ENCODE data around the gene DCUN1D1. TPM values are rescaled to one million over a fixed set of nuclear protein-coding genes. Genes with fewer than 3 reads are reported as not detected.

The DCUN1D1 gene
- total and polyA plus RNA-seq, 8 donors, result 7.0 to 56.4 (median 14.5) TPM

GRCh38 chr3:182904164-182904563 is 76.2 kb downstream of the DCUN1D1 start:
- intact Hi-C loops (cut with DNase I; ENCODE audit: low total_unique reads), result no loop called here
- Histone ChIP-seq H3K4me3 (no peak overlapping the region), H3K36me3 (peaks cover 22 to 86% (median 69%) of the 10 kb centered on the region in 4 donors), H3K9me3 (no peaks in the 10 kb centered on the region), H3K4me1 (no peaks in the 10 kb centered on the region), H3K27ac (no peak overlapping the region), H3K27me3 (no peaks in the 10 kb centered on the region)
- TF ChIP-seq EP300 (IDR thresholded peaks at IDR 0.05) (no peak), POLR2AphosphoS5 (IDR thresholded peaks at IDR 0.05) (no peak), CTCF (IDR thresholded peaks at IDR 0.05) (no peak), POLR2A (IDR thresholded peaks at IDR 0.05) (no peak)
- DNase-seq, result no peak
- 93 to 98% (median 95%) methylated on average over 3 of the region's 3 CpGs for WGBS, 5 donors

GRCh38 chr3:182902236-182902635 is 78.1 kb downstream of the DCUN1D1 start:
- DNase-seq, result no peak

GRCh38 chr3:182896553-182896952 is 83.8 kb downstream of the DCUN1D1 start:
- no peaks in the 10 kb centered on the region for H3K27me3 ChIP-seq
- no peaks in the 10 kb centered on the region for H3K9me3 ChIP-seq
- no peak for TF ChIP-seq EP300 (IDR thresholded peaks at IDR 0.05)
- no peak for TF ChIP-seq CTCF (IDR thresholded peaks at IDR 0.05)
- TF ChIP-seq POLR2A (IDR thresholded peaks at IDR 0.05), result no peak
- TF ChIP-seq POLR2AphosphoS5 (IDR thresholded peaks at IDR 0.05), result no peak
- intact Hi-C loops (cut with DNase I; ENCODE audit: low total_unique reads), result no loop called here
- H3K27ac ChIP-seq, result no peak overlapping the region
- peaks cover 8 to 88% (median 85%) of the 10 kb centered on the region in 4 donors for H3K36me3 ChIP-seq
- peaks cover 0 to 7% (median 0%) of the 10 kb centered on the region in 4 donors for H3K4me1 ChIP-seq
- no peak for DNase-seq
- no peak overlapping the region for H3K4me3 ChIP-seq
- WGBS, 5 donors, result 85 to 94% (median 89%) methylated on average over 2 of the region's 2 CpGs

More at GRCh38 chr3:182902236-182902635, 78.1 kb downstream of the DCUN1D1 start:
- intact Hi-C loops (cut with DNase I; ENCODE audit: low total_unique reads), result no loop called here
- Histone ChIP-seq H3K27me3 (no peaks in the 10 kb centered on the region), H3K4me3 (no peak overlapping the region), H3K9me3 (no peaks in the 10 kb centered on the region), H3K4me1 (no peaks in the 10 kb centered on the region), H3K36me3 (peaks cover 26 to 92% (median 86%) of the 10 kb centered on the region in 4 donors), H3K27ac (no peak overlapping the region)
- TF ChIP-seq CTCF (IDR thresholded peaks at IDR 0.05) (no peak), POLR2A (IDR thresholded peaks at IDR 0.05) (no peak), POLR2AphosphoS5 (IDR thresholded peaks at IDR 0.05) (no peak), EP300 (IDR thresholded peaks at IDR 0.05) (no peak)
- WGBS, 5 donors, result 63 to 71% (median 68%) methylated on average over 5 of the region's 5 CpGs

GRCh38 chr3:182895513-182896112 is 84.7 kb downstream of the DCUN1D1 start:
- intact Hi-C loops (cut with DNase I; ENCODE audit: low total_unique reads), result no loop called here
- Histone ChIP-seq H3K36me3 (peaks cover 8 to 94% (median 87%) of the 10 kb centered on the region in 4 donors), H3K9me3 (no peaks in the 10 kb centered on the region), H3K27me3 (no peaks in the 10 kb centered on the region), H3K4me1 (peaks cover 0 to 7% (median 0%) of the 10 kb centered on the region in 4 donors), H3K27ac (no peak overlapping the region), H3K4me3 (no peak overlapping the region)
- no peak for DNase-seq
- 65 to 73% (median 72%) methylated on average over 8 of the region's 8 CpGs for WGBS, 5 donors
- TF ChIP-seq CTCF (IDR thresholded peaks at IDR 0.05), result no peak
- TF ChIP-seq POLR2AphosphoS5 (IDR thresholded peaks at IDR 0.05), result no peak
- no peak for TF ChIP-seq EP300 (IDR thresholded peaks at IDR 0.05)
- TF ChIP-seq POLR2A (IDR thresholded peaks at IDR 0.05), result no peak
